ENCODE data around the gene TMEM108. TPM values are rescaled to one million over a fixed set of nuclear protein-coding genes. Genes with fewer than 3 reads are reported as not detected.
A peak's percentile ranks its signal among the peaks of the same experiment; 100 is the strongest.

Gene TMEM108
- polyA plus RNA-seq, 1 of the 3 experiments (the other 2 are of a cell fraction) = 8.6 TPM

GRCh38 chr3:133330065-133330464 lies 291.9 kb downstream of the TMEM108 start:
- POLR2A ChIA-PET = no interaction called here
- Histone ChIP-seq H3K4me2 (no peak overlapping the region), H3K9me2 (no peaks in the 10 kb centered on the region), H3K9ac (no peak overlapping the region), H3K4me3 (ENCODE audit: low read depth in 2 of 2, low read length in 1 of 2) (no peak overlapping the region), H3K9me3 (no peaks in the 10 kb centered on the region), H3F3A (replicated peaks; ENCODE audit: insufficient read depth) (no peaks in the 10 kb centered on the region), H3K27ac (ENCODE audit: low read depth in 2 of 2, low read length in 1 of 2) (peak overlapping the region; percentile 20 to 60; a peak in 3 of 4 replicates), H2AFZ (ENCODE audit: low read depth) (no peak overlapping the region), H3K36me3 (replicated peaks in 1 of 2; ENCODE audit: control insufficient read depth in 1 of 2, insufficient read depth in 2 of 2, low read length in 1 of 2) (peaks cover 0 to 2% of the 10 kb centered on the region in 2 experiments), H3K4me1 (ENCODE audit: control insufficient read depth in 1 of 2, insufficient read depth in 2 of 2, low read depth in 1 of 2, low read length in 1 of 2) (peaks cover 0 to 37% of the 10 kb centered on the region in 2 experiments; a peak in 2 of 4 replicates), H3K79me2 (ENCODE audit: insufficient read depth) (no peaks in the 10 kb centered on the region), H4K20me1 (ENCODE audit: insufficient read depth) (no peaks in the 10 kb centered on the region), H3K27me3 (ENCODE audit: insufficient read depth) (no peaks in the 10 kb centered on the region)
- TF ChIP-seq RAD21 (IDR thresholded peaks at IDR 0.05; ENCODE audit: low read length) = 0 out of 2 replicates have a peak, but pooled peaks have one; percentile 17
- peak; percentile 55; the same call in 1 of the 2 replicates for TF ChIP-seq MXI1 (IDR thresholded peaks at IDR 0.05; ENCODE audit: low read depth, low read length)
- TF ChIP-seq ELF1 (IDR thresholded peaks at IDR 0.05) = no peak
- DNase-seq = peak; percentile 56
- CTCF ChIA-PET = interaction anchor here (0.6 to 1.4 kb wide), 2 partner anchors 71 to 264 kb away, joined by 3 read pairs; no protein-coding TSS in a partner anchor
- WGBS (ENCODE audit: low lambda C conversion rate) = 76% methylated on average over 1 of the region's 1 CpG

GRCh38 chr3:133330522-133330921 lies 292.3 kb downstream of the TMEM108 start:
- no peak for DNase-seq
- Histone ChIP-seq H3K4me3 (ENCODE audit: low read depth in 2 of 2, low read length in 1 of 2) (no peak overlapping the region), H2AFZ (ENCODE audit: low read depth) (no peak overlapping the region), H4K20me1 (ENCODE audit: insufficient read depth) (no peaks in the 10 kb centered on the region), H3K79me2 (ENCODE audit: insufficient read depth) (no peaks in the 10 kb centered on the region), H3K9ac (no peak overlapping the region), H3K4me2 (no peak overlapping the region), H3K9me3 (no peaks in the 10 kb centered on the region), H3K9me2 (no peaks in the 10 kb centered on the region), H3K4me1 (ENCODE audit: control insufficient read depth in 1 of 2, insufficient read depth in 2 of 2, low read depth in 1 of 2, low read length in 1 of 2) (peaks cover 0 to 37% of the 10 kb centered on the region in 2 experiments; a peak in 2 of 4 replicates), H3K27me3 (ENCODE audit: insufficient read depth) (no peaks in the 10 kb centered on the region), H3K27ac (ENCODE audit: low read depth in 2 of 2, low read length in 1 of 2) (peak overlapping the region; percentile 20 to 60; a peak in 3 of 4 replicates), H3K36me3 (replicated peaks in 1 of 2; ENCODE audit: control insufficient read depth in 1 of 2, insufficient read depth in 2 of 2, low read length in 1 of 2) (peaks cover 0 to 2% of the 10 kb centered on the region in 2 experiments), H3F3A (replicated peaks; ENCODE audit: insufficient read depth) (no peaks in the 10 kb centered on the region)
- TF ChIP-seq MXI1 (IDR thresholded peaks at IDR 0.05; ENCODE audit: low read depth, low read length) (no peak), ELF1 (IDR thresholded peaks at IDR 0.05) (no peak), TAF1 (IDR thresholded peaks at IDR 0.05; ENCODE audit: borderline replicate concordance, low read depth, low read length) (no peak), GABPA (IDR thresholded peaks at IDR 0.05; ENCODE audit: low read depth) (no peak), RCOR1 (IDR thresholded peaks at IDR 0.05; ENCODE audit: low read length) (no peak), SMC3 (IDR thresholded peaks at IDR 0.05; ENCODE audit: low read depth, low read length) (no peak), RAD21 (IDR thresholded peaks at IDR 0.05; ENCODE audit: low read length) (no peak), ZBTB33 (IDR thresholded peaks at IDR 0.05; ENCODE audit: borderline replicate concordance, low read depth) (no peak), JUND (IDR thresholded peaks at IDR 0.05) (no peak), EZH2phosphoT487 (IDR thresholded peaks at IDR 0.05; ENCODE audit: borderline replicate concordance, low read depth) (no peak), MAX (IDR thresholded peaks at IDR 0.05; ENCODE audit: low read depth) (no peak), CHD2 (IDR thresholded peaks at IDR 0.05; ENCODE audit: low read length, partially characterized antibody) (no peak), NFIC (IDR thresholded peaks at IDR 0.05; ENCODE audit: borderline replicate concordance) (no peak), POLR2AphosphoS5 (IDR thresholded peaks at IDR 0.05; ENCODE audit: low read depth, low read length) (no peak), IRF3 (IDR thresholded peaks at IDR 0.05; ENCODE audit: low read depth, low read length) (no peak), TEAD4 (IDR thresholded peaks at IDR 0.05; ENCODE audit: borderline replicate concordance, insufficient read depth) (no peak), YY1 (IDR thresholded peaks at IDR 0.05; ENCODE audit: low read depth) (no peak), EP300 (IDR thresholded peaks at IDR 0.05; ENCODE audit: borderline replicate concordance in 1 of 2, low read depth in 1 of 2, low read length in 1 of 2) (no peak)
- TF ChIP-seq, protein P1, sequence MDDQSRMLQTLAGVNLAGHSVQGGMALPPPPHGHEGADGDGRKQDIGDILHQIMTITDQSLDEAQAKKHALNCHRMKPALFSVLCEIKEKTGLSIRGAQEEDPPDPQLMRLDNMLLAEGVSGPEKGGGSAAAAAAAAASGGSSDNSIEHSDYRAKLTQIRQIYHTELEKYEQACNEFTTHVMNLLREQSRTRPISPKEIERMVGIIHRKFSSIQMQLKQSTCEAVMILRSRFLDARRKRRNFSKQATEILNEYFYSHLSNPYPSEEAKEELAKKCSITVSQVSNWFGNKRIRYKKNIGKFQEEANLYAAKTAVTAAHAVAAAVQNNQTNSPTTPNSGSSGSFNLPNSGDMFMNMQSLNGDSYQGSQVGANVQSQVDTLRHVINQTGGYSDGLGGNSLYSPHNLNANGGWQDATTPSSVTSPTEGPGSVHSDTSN (IDR thresholded peaks at IDR 0.05) = no peak
- TF ChIP-seq, protein P2, sequence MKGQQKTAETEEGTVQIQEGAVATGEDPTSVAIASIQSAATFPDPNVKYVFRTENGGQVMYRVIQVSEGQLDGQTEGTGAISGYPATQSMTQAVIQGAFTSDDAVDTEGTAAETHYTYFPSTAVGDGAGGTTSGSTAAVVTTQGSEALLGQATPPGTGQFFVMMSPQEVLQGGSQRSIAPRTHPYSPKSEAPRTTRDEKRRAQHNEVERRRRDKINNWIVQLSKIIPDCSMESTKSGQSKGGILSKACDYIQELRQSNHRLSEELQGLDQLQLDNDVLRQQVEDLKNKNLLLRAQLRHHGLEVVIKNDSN (IDR thresholded peaks at IDR 0.05; ENCODE audit: borderline replicate concordance, low read depth) = no peak
- ChIA-PET CTCF (interaction anchor here (0.6 to 1.4 kb wide), 2 partner anchors 71 to 265 kb away, joined by 3 read pairs; no protein-coding TSS in a partner anchor), POLR2A (no interaction called here)

All from SK-N-SH (cell line).